Measurements from ENCODE around the gene PODN.

- TF ChIP-seq, protein P1, sequence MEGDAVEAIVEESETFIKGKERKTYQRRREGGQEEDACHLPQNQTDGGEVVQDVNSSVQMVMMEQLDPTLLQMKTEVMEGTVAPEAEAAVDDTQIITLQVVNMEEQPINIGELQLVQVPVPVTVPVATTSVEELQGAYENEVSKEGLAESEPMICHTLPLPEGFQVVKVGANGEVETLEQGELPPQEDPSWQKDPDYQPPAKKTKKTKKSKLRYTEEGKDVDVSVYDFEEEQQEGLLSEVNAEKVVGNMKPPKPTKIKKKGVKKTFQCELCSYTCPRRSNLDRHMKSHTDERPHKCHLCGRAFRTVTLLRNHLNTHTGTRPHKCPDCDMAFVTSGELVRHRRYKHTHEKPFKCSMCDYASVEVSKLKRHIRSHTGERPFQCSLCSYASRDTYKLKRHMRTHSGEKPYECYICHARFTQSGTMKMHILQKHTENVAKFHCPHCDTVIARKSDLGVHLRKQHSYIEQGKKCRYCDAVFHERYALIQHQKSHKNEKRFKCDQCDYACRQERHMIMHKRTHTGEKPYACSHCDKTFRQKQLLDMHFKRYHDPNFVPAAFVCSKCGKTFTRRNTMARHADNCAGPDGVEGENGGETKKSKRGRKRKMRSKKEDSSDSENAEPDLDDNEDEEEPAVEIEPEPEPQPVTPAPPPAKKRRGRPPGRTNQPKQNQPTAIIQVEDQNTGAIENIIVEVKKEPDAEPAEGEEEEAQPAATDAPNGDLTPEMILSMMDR (IDR thresholded peaks at IDR 0.05) = no peak
- no peak for TF ChIP-seq POLR2A (IDR thresholded peaks at IDR 0.05)
These were observed 37.9 kb upstream of the PODN start for GRCh38 chr1:53024117-53024516.

Data from ovary (tissue), 3 donors.